Ovary (tissue), 3 donors: ENCODE results near the gene DEPDC5.

Experiments used
- CTCF ChIP-seq, 3 donors: fragments of 450-650 bp in 2 of 3; fragments of 200-600 bp in 1 of 3; IDR thresholded peaks; one replicate each; pipeline versions ENCODE4 v1.5.1 to v1.8.0; 2016 to 2022; ENCODE audit warnings: antibody characterized with exemption in 3 of 3, mild to moderate bottlenecking in 1 of 3
- EP300 ChIP-seq: sonication (generic); formaldehyde crosslinking; IDR thresholded peaks from one replicate; pipeline ENCODE4 v1.6.1; 2017; ENCODE audit warnings: antibody characterized with exemption
- POLR2A ChIP-seq: fragments of 450-650 bp; IDR thresholded peaks from one replicate; pipeline ENCODE4 v1.6.1; 2017; ENCODE audit warnings: antibody characterized with exemption, mild to moderate bottlenecking, moderate library complexity
- donor health status: DM: no; HTN: no; CAD: no.

GRCh38 chr22:31719850-31720471 is 33.9 kb upstream of the DEPDC5 start:
- no peak for TF ChIP-seq CTCF (IDR thresholded peaks at IDR 0.05)
- no peak for TF ChIP-seq POLR2A
- no peak for TF ChIP-seq EP300
